CD4-positive, alpha-beta T cell (primary cell): Measurements from ENCODE around the gene CASKIN1. TPM values are rescaled to one million over a fixed set of nuclear protein-coding genes. Genes with fewer than 3 reads are reported as not detected.

ENCODE experiments used
- ATAC-seq: fragments of 200-7000 bp; cut with Tn5 transposase; one replicate; pipeline ENCODE4 v1.10.0; 2022; ENCODE audit warnings: mild to moderate bottlenecking; ENCODE audit not compliant: poor library complexity
- CTCF ChIA-PET: fragments of 350-600 bp; sonication (Branson Sonifier 250); formaldehyde crosslinking; loops from one replicate; lab custom pipeline; 2021; ENCODE audit warnings: antibody characterized with exemption, inconsistent platforms; lab: Charles Lee
- POLR2A ChIA-PET: fragments of 350-600 bp; sonication (Branson Sonifier 250); formaldehyde crosslinking; loops from one replicate; lab custom pipeline; 2021; ENCODE audit warnings: antibody characterized with exemption, inconsistent platforms; lab: Charles Lee
- DNase-seq, 14 experiments: peaks; one replicate each; pipeline ENCODE4 v3.0.0-alpha.2; 2013 to 2020; ENCODE audit warnings: mixed read lengths in 2 of 14
- H3K27ac ChIP-seq, 2 donors: one replicate each; pipeline versions ENCODE4 v1.5.1 to v1.7.0; 2013; ENCODE audit warnings: low read length in 2 of 2, low read depth in 1 of 2, mild to moderate bottlenecking in 1 of 2
- H3K27me3 ChIP-seq, 2 experiments: 1 replicate in 1 of 2; 2 replicates in 1 of 2; pipeline versions ENCODE4 v1.6.1 to v1.7.0; 2013; ENCODE audit warnings: low read length in 2 of 2, control low read depth in 1 of 2, mild to moderate bottlenecking in 1 of 2, moderate library complexity in 1 of 2; ENCODE audit not compliant: insufficient read depth in 2 of 2, control insufficient read depth in 1 of 2
- H3K36me3 ChIP-seq: one replicate; pipeline ENCODE4 v1.6.1; 2013; ENCODE audit warnings: low read length, control low read depth; ENCODE audit not compliant: insufficient read depth
- H3K4me1 ChIP-seq: one replicate; pipeline ENCODE4 v1.6.1; 2013; ENCODE audit warnings: low read length, control low read depth; ENCODE audit not compliant: insufficient read depth
- H3K4me3 ChIP-seq: one replicate; pipeline ENCODE4 v1.5.1; 2013; ENCODE audit warnings: mild to moderate bottlenecking, low read length, moderate library complexity
- H3K9me3 ChIP-seq, 2 experiments: 1 replicate in 1 of 2; 2 replicates in 1 of 2; pipeline versions ENCODE4 v1.6.1 to v1.7.0; 2013; ENCODE audit warnings: low read length in 2 of 2, mild to moderate bottlenecking in 2 of 2, control low read depth in 1 of 2, moderate library complexity in 1 of 2; ENCODE audit not compliant: control insufficient read depth in 1 of 2, insufficient read depth in 1 of 2
- H3K27ac Mint-ChIP-seq: one replicate; pipeline ENCODE4 v1.8.0; 2020; ENCODE audit warnings: mixed read lengths
- H3K27me3 Mint-ChIP-seq: one replicate; pipeline ENCODE4 v1.8.0; 2021; ENCODE audit warnings: mixed read lengths
- H3K36me3 Mint-ChIP-seq: one replicate; pipeline ENCODE4 v1.8.0; 2021; ENCODE audit warnings: low read depth, mixed read lengths
- H3K4me1 Mint-ChIP-seq: one replicate; pipeline ENCODE4 v1.8.0; 2021; ENCODE audit warnings: low read depth, mixed read lengths
- H3K4me3 Mint-ChIP-seq: one replicate; pipeline ENCODE4 v1.8.0; 2020; ENCODE audit warnings: mild to moderate bottlenecking, mixed read lengths
- H3K9me3 Mint-ChIP-seq: one replicate; pipeline ENCODE4 v1.8.0; 2020; ENCODE audit warnings: mixed read lengths
- intact Hi-C, 2 experiments: fragments of 100-400 bp; cut with DNase I in 1 of 2; cut with micrococcal nuclease in 1 of 2; formaldehyde crosslinking; loops; one replicate each; pipeline versions ENCODE4 v1.15.1 to v1.9.0; 2023 to 2025; cut with DNase I, micrococcal nuclease
- total RNA-seq, 174 experiments: library from RNA in 2 of 174; stranded (reverse) in 2 of 174; gene quantifications; one replicate each; pipeline ENCODE4 v1.2.3 and lab custom pipeline; 2021 to 2026
- TF ChIP-seq, protein P1 (sequence below): fragments of 200-600 bp; IDR thresholded peaks from one replicate; pipeline ENCODE4 v1.8.0; 2022; ENCODE audit warnings: antibody characterized with exemption, mild to moderate bottlenecking

CASKIN1 gene
- total RNA-seq, 2 experiments from 2014 or later, result 0.06 TPM; not detected in 1

DNA sequence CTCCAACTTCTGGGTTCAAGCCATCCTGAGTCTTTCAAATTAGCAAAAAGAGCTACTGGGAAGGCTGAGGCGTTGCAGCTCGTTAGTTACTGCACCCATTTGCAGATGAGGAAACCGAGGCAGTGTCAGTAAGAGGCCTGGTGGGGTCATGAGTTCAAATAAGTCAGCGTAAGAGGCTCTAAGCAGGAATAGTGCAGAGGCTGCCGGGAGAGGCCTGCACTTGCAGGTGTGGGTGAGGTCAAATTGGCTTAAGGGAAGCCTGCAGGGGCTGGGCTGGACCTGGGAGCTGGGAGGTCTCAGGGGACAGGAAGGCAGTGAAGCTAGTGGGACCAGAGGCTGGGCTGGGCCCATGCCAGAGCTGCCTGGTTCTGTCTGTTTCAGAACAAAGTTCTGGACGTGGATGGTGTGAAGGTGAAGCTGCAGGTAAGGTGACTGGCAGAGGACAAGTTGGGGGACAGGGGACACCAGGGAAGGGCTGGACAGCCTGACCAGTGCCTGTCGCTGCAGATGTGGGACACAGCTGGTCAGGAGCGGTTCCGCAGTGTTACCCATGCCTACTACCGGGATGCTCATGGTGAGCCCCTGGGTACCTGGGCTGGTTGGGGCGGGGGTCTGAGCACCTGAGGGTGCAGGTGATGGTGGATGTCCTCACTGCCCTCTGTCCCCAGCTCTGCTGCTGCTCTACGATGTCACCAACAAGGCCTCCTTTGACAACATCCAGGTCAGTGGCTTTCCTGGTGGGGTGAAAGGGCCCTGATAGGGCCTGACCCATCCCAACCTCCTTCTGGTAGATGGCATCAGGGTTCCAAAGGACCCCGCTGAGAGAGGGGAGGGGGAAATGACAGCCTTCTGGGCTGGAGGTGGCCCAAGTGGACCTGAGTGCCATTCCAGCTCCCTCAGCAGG lies 45.0 kb downstream of the CASKIN1 start:
- intact Hi-C loops, result loop anchor here (5.0 to 10.0 kb wide), 2 partner anchors 287 to 289 kb away; no protein-coding TSS in a partner anchor
- Mint-ChIP-seq H3K4me3 (peak overlapping the region; percentile 62), H3K4me1 (peaks cover 37% of the 10 kb centered on the region), H3K27ac (no peak overlapping the region), H3K9me3 (no peaks in the 10 kb centered on the region), H3K27me3 (no peaks in the 10 kb centered on the region), H3K36me3 (peaks cover 19% of the 10 kb centered on the region)
- Histone ChIP-seq H3K4me1 (peaks cover 78% of the 10 kb centered on the region), H3K36me3 (peaks cover 15% of the 10 kb centered on the region), H3K9me3 (no peaks in the 10 kb centered on the region), H3K27ac (no peak overlapping the region), H3K27me3 (no peaks in the 10 kb centered on the region), H3K4me3 (no peak overlapping the region)
- CTCF ChIA-PET, result interaction anchor here (1.5 to 2.0 kb wide), 3 partner anchors 11 to 129 kb away, joined by 3 to 9 read pairs (median 5); no protein-coding TSS in a partner anchor
- POLR2A ChIA-PET, result interaction anchor here (2.4 kb wide), 1 partner anchor 11 kb away, joined by 10 read pairs; no protein-coding TSS in a partner anchor
- TF ChIP-seq, protein P1, sequence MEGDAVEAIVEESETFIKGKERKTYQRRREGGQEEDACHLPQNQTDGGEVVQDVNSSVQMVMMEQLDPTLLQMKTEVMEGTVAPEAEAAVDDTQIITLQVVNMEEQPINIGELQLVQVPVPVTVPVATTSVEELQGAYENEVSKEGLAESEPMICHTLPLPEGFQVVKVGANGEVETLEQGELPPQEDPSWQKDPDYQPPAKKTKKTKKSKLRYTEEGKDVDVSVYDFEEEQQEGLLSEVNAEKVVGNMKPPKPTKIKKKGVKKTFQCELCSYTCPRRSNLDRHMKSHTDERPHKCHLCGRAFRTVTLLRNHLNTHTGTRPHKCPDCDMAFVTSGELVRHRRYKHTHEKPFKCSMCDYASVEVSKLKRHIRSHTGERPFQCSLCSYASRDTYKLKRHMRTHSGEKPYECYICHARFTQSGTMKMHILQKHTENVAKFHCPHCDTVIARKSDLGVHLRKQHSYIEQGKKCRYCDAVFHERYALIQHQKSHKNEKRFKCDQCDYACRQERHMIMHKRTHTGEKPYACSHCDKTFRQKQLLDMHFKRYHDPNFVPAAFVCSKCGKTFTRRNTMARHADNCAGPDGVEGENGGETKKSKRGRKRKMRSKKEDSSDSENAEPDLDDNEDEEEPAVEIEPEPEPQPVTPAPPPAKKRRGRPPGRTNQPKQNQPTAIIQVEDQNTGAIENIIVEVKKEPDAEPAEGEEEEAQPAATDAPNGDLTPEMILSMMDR, result no peak
- DNase-seq, result no peak
- ATAC-seq, result no peak

DNA sequence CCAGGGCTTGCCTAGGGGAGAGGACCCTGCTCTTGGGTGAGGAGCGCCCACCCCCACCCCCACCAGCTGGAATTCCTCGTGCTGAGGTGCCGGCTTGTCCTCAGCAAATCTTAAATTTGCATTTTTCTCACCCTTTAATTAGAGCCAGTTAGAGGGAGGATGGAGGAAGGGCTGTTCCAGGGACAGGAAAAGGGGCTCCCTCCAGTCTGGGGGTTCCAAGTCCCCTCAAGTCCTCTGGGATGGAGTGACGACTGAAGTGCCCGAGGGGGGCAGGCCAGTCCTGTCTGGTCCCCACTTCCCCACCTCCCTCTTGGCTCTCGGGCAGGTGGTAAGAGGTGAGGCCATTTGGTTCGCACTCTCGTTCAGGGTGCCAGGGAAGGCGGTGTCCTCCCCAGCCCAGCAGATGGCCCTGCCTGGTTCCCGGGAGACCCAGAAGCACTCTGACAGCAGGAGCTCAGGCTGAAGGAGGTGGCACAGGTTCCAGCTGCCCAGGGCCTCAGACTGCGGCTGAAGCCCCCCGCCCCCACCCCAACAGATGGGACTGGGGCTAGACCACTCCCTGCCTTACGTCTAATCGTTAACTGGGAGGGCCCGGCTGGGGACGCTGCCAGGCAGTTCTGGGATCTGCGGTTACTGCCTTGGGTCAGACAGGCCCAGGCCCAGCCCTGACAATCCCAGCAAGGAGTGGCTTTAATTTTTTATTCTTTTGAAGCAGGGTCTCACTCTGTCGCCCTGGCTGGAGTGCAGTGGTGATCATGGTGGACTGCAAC lies 45.8 kb downstream of the CASKIN1 start:
- TF ChIP-seq, protein P1, result no peak
- H3K36me3 Mint-ChIP-seq, result peaks cover 19% of the 10 kb centered on the region
- no peak for DNase-seq
- Histone ChIP-seq H3K4me3 (no peak overlapping the region), H3K9me3 (no peaks in the 10 kb centered on the region), H3K27me3 (no peaks in the 10 kb centered on the region), H3K4me1 (peaks cover 73% of the 10 kb centered on the region), H3K27ac (no peak overlapping the region), H3K36me3 (peaks cover 15% of the 10 kb centered on the region)
- ATAC-seq, result no peak
- POLR2A ChIA-PET, result interaction anchor here (2.4 kb wide), 1 partner anchor 10 kb away, joined by 10 read pairs; no protein-coding TSS in a partner anchor
- H3K27me3 Mint-ChIP-seq, result no peaks in the 10 kb centered on the region
- no peak overlapping the region for H3K4me3 Mint-ChIP-seq
- H3K9me3 Mint-ChIP-seq, result no peaks in the 10 kb centered on the region
- CTCF ChIA-PET, result interaction anchor here (2.0 kb wide), 1 partner anchor 10 kb away, joined by 9 read pairs; no protein-coding TSS in a partner anchor
- intact Hi-C loops, result loop anchor here (5.0 to 10.0 kb wide), 2 partner anchors 286 to 288 kb away; no protein-coding TSS in a partner anchor
- peaks cover 32% of the 10 kb centered on the region for H3K4me1 Mint-ChIP-seq
- no peak overlapping the region for H3K27ac Mint-ChIP-seq
